IMR-90 (cell line): ENCODE results near the gene PNMA8B. TPM values are rescaled to one million over a fixed set of nuclear protein-coding genes. Genes with fewer than 3 reads are reported as not detected.

ENCODE experiments used
- ATAC-seq: fragments of 200-7000 bp; cut with Tn5 transposase; 2 replicates; pipeline ENCODE4 v1.9.1; 2020; ENCODE audit warnings: low read depth, mild to moderate bottlenecking, moderate library complexity
- BruUV-seq: library from RNA; stranded (reverse); fragments of 400-500 nt; replicated peaks from 2 replicates; lab custom pipeline; 2021; lab: Mats Ljungman, UMichigan
- CTCF ChIA-PET: fragments of 300-600 bp; formaldehyde crosslinking; extraction: SDS; loops from one replicate; lab custom pipeline; 2021; ENCODE audit warnings: antibody characterized with exemption; lab: Yijun Ruan, JAX
- POLR2A ChIA-PET: fragments of 300-600 bp; sonication (Branson Sonifier 250); formaldehyde crosslinking; loops from one replicate; lab custom pipeline; 2022; ENCODE audit warnings: antibody characterized with exemption; ENCODE audit not compliant: unreplicated experiment; lab: Charles Lee
- DNase-seq: peaks from one replicate; pipeline ENCODE4 v3.0.0; 2013
- H2AFZ ChIP-seq: replicated peaks from 2 replicates; pipeline ENCODE3; 2013; ENCODE audit warnings: low read length, mild to moderate bottlenecking; ENCODE audit not compliant: poor library complexity
- H2AK5ac ChIP-seq: 2 replicates; pipeline ENCODE4 v1.6.1; 2013; ENCODE audit warnings: low read depth, low read length, inconsistent platforms
- H2AK9ac ChIP-seq: replicated peaks from 2 replicates; pipeline ENCODE3; 2013; ENCODE audit warnings: mild to moderate bottlenecking, low read depth, low read length, moderate library complexity; ENCODE audit not compliant: poor library complexity
- H2BK120ac ChIP-seq: 2 replicates; pipeline ENCODE4 v1.6.1; 2013; ENCODE audit warnings: low read depth, low read length, inconsistent platforms
- H2BK15ac ChIP-seq: 3 replicates; pipeline ENCODE4 v1.6.1; 2013; ENCODE audit warnings: low read depth, low read length, inconsistent platforms
- H2BK20ac ChIP-seq: 2 replicates; pipeline ENCODE4 v1.6.1; 2013; ENCODE audit warnings: low read depth, mild to moderate bottlenecking, inconsistent platforms, low read length, moderate library complexity
- H2BK5ac ChIP-seq: 2 replicates; pipeline ENCODE4 v1.6.1; 2013; ENCODE audit warnings: mild to moderate bottlenecking, low read depth, low read length, inconsistent platforms; ENCODE audit not compliant: poor library complexity, severe bottlenecking
- H3K14ac ChIP-seq: replicated peaks from 2 replicates; pipeline ENCODE4 v1.6.1; 2013; ENCODE audit warnings: low read depth, low read length, inconsistent platforms
- H3K18ac ChIP-seq: 2 replicates; pipeline ENCODE4 v1.6.1; 2013; ENCODE audit warnings: low read depth, low read length, control low read depth
- H3K23ac ChIP-seq: 2 replicates; pipeline ENCODE4 v1.6.1; 2013; ENCODE audit warnings: low read depth, low read length, inconsistent platforms
- H3K27ac ChIP-seq: 2 replicates; pipeline ENCODE4 v1.5.1; 2013; ENCODE audit warnings: mild to moderate bottlenecking, control low read depth, low read length; ENCODE audit not compliant: insufficient read depth
- H3K27me3 ChIP-seq: 2 replicates; pipeline ENCODE4 v1.6.1; 2013; ENCODE audit warnings: low read length; ENCODE audit not compliant: control insufficient read depth, insufficient read depth
- H3K36me3 ChIP-seq: 2 replicates; pipeline ENCODE4 v1.6.1; 2013; ENCODE audit warnings: low read length, mixed read lengths; ENCODE audit not compliant: control insufficient read depth, insufficient read depth
- H3K4ac ChIP-seq: 2 replicates; pipeline ENCODE4 v1.6.1; 2013; ENCODE audit warnings: low read depth, low read length, inconsistent platforms
- H3K4me1 ChIP-seq: 2 replicates; pipeline ENCODE4 v1.6.1; 2013; ENCODE audit warnings: low read length, mixed read lengths; ENCODE audit not compliant: control insufficient read depth, insufficient read depth
- H3K4me2 ChIP-seq: 2 replicates; pipeline ENCODE4 v1.6.1; 2013; ENCODE audit warnings: low read depth, mild to moderate bottlenecking, control low read depth, low read length, moderate library complexity
- H3K4me3 ChIP-seq: 2 replicates; pipeline ENCODE4 v1.5.1; 2013; ENCODE audit warnings: low read depth, mild to moderate bottlenecking, control low read depth, low read length, moderate library complexity; ENCODE audit not compliant: insufficient read depth
- H3K56ac ChIP-seq: 2 replicates; pipeline ENCODE4 v1.6.1; 2013; ENCODE audit warnings: low read length, inconsistent platforms; ENCODE audit not compliant: insufficient read depth; ENCODE audit errors: extremely low read depth
- H3K79me1 ChIP-seq, 2 experiments: 2 replicates each; pipeline ENCODE4 v1.6.1; 2013; ENCODE audit warnings: low read length in 2 of 2, inconsistent platforms in 1 of 2, low read depth in 1 of 2
- H3K9ac ChIP-seq: 2 replicates; pipeline ENCODE4 v1.6.1; 2013; ENCODE audit warnings: low read depth, low read length, control low read depth
- H3K9me1 ChIP-seq: 2 replicates; pipeline ENCODE4 v1.6.1; 2013; ENCODE audit warnings: low read length, inconsistent platforms; ENCODE audit not compliant: insufficient read depth
- H3K9me3 ChIP-seq: 2 replicates; pipeline ENCODE4 v1.6.1; 2013; ENCODE audit warnings: low read length; ENCODE audit not compliant: control insufficient read depth, insufficient read depth
- H4K20me1 ChIP-seq: 2 replicates; pipeline ENCODE4 v1.6.1; 2013; ENCODE audit warnings: low read length, inconsistent platforms; ENCODE audit not compliant: insufficient read depth
- H4K5ac ChIP-seq: 2 replicates; pipeline ENCODE4 v1.6.1; 2013; ENCODE audit warnings: mild to moderate bottlenecking, low read depth, low read length, control low read depth
- H4K8ac ChIP-seq, 2 experiments: 2 replicates each; pipeline ENCODE4 v1.6.1; 2013; ENCODE audit warnings: low read depth in 2 of 2, low read length in 2 of 2, control low read depth in 1 of 2, inconsistent platforms in 1 of 2
- H4K91ac ChIP-seq: 2 replicates; pipeline ENCODE4 v1.6.1; 2013; ENCODE audit warnings: low read depth, low read length, inconsistent platforms; ENCODE audit not compliant: insufficient read depth
- BHLHE40 ChIP-seq: fragments of 150-350 bp; IDR thresholded peaks from 2 replicates; pipeline ENCODE4 v1.6.1; 2016; ENCODE audit warnings: mild to moderate bottlenecking, low read depth, low read length
- CHD1 ChIP-seq: IDR thresholded peaks from 2 replicates; pipeline ENCODE4 v1.6.1; 2012; ENCODE audit warnings: low read depth, low read length, improper control_type of control experiment
- FOS ChIP-seq: fragments of 150-350 bp; IDR thresholded peaks from 2 replicates; pipeline ENCODE4 v1.6.1; 2016; ENCODE audit warnings: low read depth, low read length
- MAFK ChIP-seq: IDR thresholded peaks from 2 replicates; pipeline ENCODE4 v1.6.1; 2012; ENCODE audit warnings: low read depth, low read length, improper control_type of control experiment
- MXI1 ChIP-seq: IDR thresholded peaks from 2 replicates; pipeline ENCODE4 v1.6.1; 2012; ENCODE audit warnings: low read depth, mild to moderate bottlenecking, low read length, moderate library complexity, borderline replicate concordance
- NFE2L2 ChIP-seq: fragments of 150-350 bp; IDR thresholded peaks from 2 replicates; pipeline ENCODE4 v1.6.1; 2016; ENCODE audit warnings: low read depth, mild to moderate bottlenecking, low read length
- RCOR1 ChIP-seq: IDR thresholded peaks from 2 replicates; pipeline ENCODE4 v1.6.1; 2012; ENCODE audit warnings: mild to moderate bottlenecking, low read length, improper control_type of control experiment; ENCODE audit not compliant: insufficient replicate concordance
- SMC3 ChIP-seq: fragments of 150-350 bp; IDR thresholded peaks from 2 replicates; pipeline ENCODE4 v1.6.1; 2016; ENCODE audit warnings: low read depth, mild to moderate bottlenecking, antibody characterized with exemption, low read length, moderate library complexity
- whole genome bisulfite sequencing, 2 experiments: methylation state at CpG; one replicate each; pipeline versions ENCODE4 v1.1.5 to v1.1.7; 2013; ENCODE audit warnings: missing lambda C conversion rate in 2 of 2; ENCODE audit not compliant: insufficient read length in 1 of 2; ENCODE audit errors: extremely low coverage in 2 of 2; 5-methylcytosine and 5-hydroxymethylcytosine counted together
- dilution Hi-C: fragments of 300-500 bp; cut with HindIII; formaldehyde crosslinking; loops from one replicate; pipeline ENCODE4 v1.14.3; 2018; ENCODE audit warnings: low sequenced_read_pairs; ENCODE audit not compliant: unreplicated experiment
- in situ Hi-C: fragments of 300-500 bp; cut with MboI; formaldehyde crosslinking; loops from 3 replicates; pipeline ENCODE4 v1.14.3; 2019; ENCODE audit warnings: low sequenced_read_pairs, inconsistent platforms, mixed read lengths
- intact Hi-C: fragments of 100-400 bp; cut with micrococcal nuclease; formaldehyde crosslinking; loops from 2 replicates; pipeline ENCODE4 v1.10.0; 2022
- polyA plus RNA-seq, 3 experiments: library from polyadenylated mRNA; depleted of rRNA; stranded (reverse); fragments of >200 nt; gene quantifications; 2 replicates each; pipeline ENCODE4 v1.2.3, GENCODE V29; 2012; ENCODE audit warnings: low replicate concordance in 1 of 3
- total RNA-seq: library from RNA; depleted of rRNA; stranded (reverse); fragments of >200 nt; gene quantifications from 2 replicates; pipeline ENCODE4 v1.2.3, GENCODE V29; 2012
- TF ChIP-seq, protein P1 (sequence below): conservative IDR thresholded peaks from 2 replicates; pipeline ENCODE4 v1.5.1; 2012; ENCODE audit warnings: mild to moderate bottlenecking, low read depth, low read length, improper control_type of control experiment

The PNMA8B gene
- total and polyA plus RNA-seq, 2 of the 4 experiments (the other 2 are of a cell fraction) = 0.12 to 0.18 TPM

DNA sequence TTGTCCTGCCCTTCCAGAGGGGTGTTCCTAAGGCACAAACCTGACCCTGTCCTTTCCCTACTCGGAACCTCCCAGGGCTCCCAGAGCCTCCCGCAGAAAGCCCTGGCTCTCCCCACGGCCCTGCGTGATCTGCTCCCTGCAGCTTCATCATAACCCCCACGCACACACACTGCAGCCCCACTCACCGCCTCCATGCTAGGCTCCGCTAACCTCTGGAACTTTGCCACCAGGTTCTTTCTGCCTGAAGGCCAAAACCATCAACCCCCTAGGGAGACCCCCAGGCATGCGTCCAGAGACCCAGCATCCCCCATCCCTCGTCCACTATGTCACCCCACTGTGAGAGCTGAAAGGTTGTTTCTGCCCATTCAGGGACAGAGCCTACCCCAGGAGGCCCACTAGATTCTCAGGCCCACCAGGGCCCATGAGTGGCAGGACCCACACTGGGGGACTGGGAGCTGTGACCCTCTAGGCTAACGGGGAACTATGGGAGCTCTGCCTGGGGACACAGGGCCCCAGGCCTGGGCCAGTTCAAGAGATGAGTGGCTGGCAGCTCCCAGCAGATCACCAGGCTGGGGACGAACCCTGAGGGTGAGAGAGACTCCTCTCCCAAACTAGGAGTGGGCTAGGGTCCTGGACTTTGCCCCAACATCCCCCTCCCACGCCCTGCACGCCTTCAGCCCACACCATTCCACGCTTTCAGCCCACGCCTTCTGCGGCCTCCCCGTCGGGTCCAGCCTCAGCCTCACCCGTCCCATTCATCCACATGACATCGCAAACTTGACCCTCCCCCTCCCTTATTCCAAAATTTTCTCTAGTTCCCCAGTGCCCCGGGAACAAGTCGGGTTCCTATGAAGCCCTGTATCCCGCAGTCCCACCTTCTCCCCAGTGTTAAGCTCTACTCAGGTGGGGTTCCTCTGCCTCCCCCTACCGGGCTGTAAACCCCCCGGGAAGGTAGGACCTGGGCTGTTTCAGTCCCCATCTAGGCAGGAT is 33.2 kb upstream of the PNMA8B start:
- Histone ChIP-seq H2AK9ac (peak overlapping the region; percentile 50), H3K23ac (no peak overlapping the region), H2BK120ac (no peak overlapping the region), H3K9ac (no peak overlapping the region), H3K36me3 (no peaks in the 10 kb centered on the region), H3K27me3 (peaks cover 11% of the 10 kb centered on the region; the same call in 1 of the 2 replicates), H3K27ac (no peak overlapping the region), H3K4ac (no peak overlapping the region), H3K9me3 (peaks cover 2% of the 10 kb centered on the region; the same call in 1 of the 2 replicates), H3K56ac (no peak overlapping the region), H3K79me1 (no peaks in the 10 kb centered on the region), H3K4me3 (no peak overlapping the region), H4K5ac (no peak overlapping the region), H3K4me2 (no peak overlapping the region; the same call in 1 of the 2 replicates), H3K14ac (no peak overlapping the region), H4K8ac (no peak overlapping the region), H4K20me1 (no peaks in the 10 kb centered on the region), H3K18ac (no peak overlapping the region), H2AK5ac (no peak overlapping the region), H2BK20ac (no peak overlapping the region), H2AFZ (peak overlapping the region; percentile 43), H2BK5ac (no peak overlapping the region), H4K91ac (no peak overlapping the region), H3K9me1 (no peaks in the 10 kb centered on the region), H2BK15ac (no peak overlapping the region), H3K4me1 (no peaks in the 10 kb centered on the region)
- CTCF ChIA-PET = interaction anchor here (1.2 to 1.6 kb wide), 3 partner anchors 9 to 15 kb away, joined by 3 read pairs; no protein-coding TSS in a partner anchor
- intact Hi-C loops (loop anchor here (1.0 to 5.0 kb wide), 3 partner anchors 13 to 218 kb away; partner anchors contain the start of genes FKRP and STRN4), dilution Hi-C loops (no loop called here), in situ Hi-C loops (no loop called here)
- DNase-seq (no peak), ATAC-seq (0 out of 2 replicates have a peak, but pooled peaks have one; percentile 6)
- 56% methylated on average over 12 of the region's 25 CpGs; no CpG with 5 or more reads in 1 of the 2 experiments for WGBS, 2 experiments
- no TSS peak for BruUV-seq
- POLR2A ChIA-PET = no interaction called here
- TF ChIP-seq, protein P1, sequence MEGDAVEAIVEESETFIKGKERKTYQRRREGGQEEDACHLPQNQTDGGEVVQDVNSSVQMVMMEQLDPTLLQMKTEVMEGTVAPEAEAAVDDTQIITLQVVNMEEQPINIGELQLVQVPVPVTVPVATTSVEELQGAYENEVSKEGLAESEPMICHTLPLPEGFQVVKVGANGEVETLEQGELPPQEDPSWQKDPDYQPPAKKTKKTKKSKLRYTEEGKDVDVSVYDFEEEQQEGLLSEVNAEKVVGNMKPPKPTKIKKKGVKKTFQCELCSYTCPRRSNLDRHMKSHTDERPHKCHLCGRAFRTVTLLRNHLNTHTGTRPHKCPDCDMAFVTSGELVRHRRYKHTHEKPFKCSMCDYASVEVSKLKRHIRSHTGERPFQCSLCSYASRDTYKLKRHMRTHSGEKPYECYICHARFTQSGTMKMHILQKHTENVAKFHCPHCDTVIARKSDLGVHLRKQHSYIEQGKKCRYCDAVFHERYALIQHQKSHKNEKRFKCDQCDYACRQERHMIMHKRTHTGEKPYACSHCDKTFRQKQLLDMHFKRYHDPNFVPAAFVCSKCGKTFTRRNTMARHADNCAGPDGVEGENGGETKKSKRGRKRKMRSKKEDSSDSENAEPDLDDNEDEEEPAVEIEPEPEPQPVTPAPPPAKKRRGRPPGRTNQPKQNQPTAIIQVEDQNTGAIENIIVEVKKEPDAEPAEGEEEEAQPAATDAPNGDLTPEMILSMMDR = no peak
- TF ChIP-seq NFE2L2 (no peak), BHLHE40 (no peak), FOS (no peak), MAFK (no peak), MXI1 (no peak), SMC3 (no peak), CHD1 (no peak), RCOR1 (no peak)
